HUES6 (cell line): ENCODE measurements around the gene PCDH9.

Source experiments
- H3K27ac ChIP-seq: 2 replicates; pipeline ENCODE4 v1.7.0; 2013; ENCODE audit warnings: low read depth, mild to moderate bottlenecking, low read length, inconsistent platforms
- H3K27me3 ChIP-seq: 2 replicates; pipeline ENCODE4 v1.6.1; 2013; ENCODE audit warnings: low read length; ENCODE audit not compliant: control insufficient read depth, insufficient read depth
- H3K36me3 ChIP-seq: 2 replicates; pipeline ENCODE4 v1.6.1; 2013; ENCODE audit warnings: low read length; ENCODE audit not compliant: control insufficient read depth, insufficient read depth
- H3K4me1 ChIP-seq: 2 replicates; pipeline ENCODE4 v1.6.1; 2013; ENCODE audit warnings: low read length; ENCODE audit not compliant: control insufficient read depth, insufficient read depth
- H3K4me3 ChIP-seq: 2 replicates; pipeline ENCODE4 v1.5.1; 2013; ENCODE audit warnings: low read depth, low read length
- H3K9ac ChIP-seq: one replicate; pipeline ENCODE4 v1.6.1; 2013; ENCODE audit warnings: mild to moderate bottlenecking, low read length
- H3K9me3 ChIP-seq: 2 replicates; pipeline ENCODE4 v1.6.1; 2013; ENCODE audit warnings: low read depth, low read length; ENCODE audit not compliant: control insufficient read depth, insufficient read depth

PCDH9 gene

DNA sequence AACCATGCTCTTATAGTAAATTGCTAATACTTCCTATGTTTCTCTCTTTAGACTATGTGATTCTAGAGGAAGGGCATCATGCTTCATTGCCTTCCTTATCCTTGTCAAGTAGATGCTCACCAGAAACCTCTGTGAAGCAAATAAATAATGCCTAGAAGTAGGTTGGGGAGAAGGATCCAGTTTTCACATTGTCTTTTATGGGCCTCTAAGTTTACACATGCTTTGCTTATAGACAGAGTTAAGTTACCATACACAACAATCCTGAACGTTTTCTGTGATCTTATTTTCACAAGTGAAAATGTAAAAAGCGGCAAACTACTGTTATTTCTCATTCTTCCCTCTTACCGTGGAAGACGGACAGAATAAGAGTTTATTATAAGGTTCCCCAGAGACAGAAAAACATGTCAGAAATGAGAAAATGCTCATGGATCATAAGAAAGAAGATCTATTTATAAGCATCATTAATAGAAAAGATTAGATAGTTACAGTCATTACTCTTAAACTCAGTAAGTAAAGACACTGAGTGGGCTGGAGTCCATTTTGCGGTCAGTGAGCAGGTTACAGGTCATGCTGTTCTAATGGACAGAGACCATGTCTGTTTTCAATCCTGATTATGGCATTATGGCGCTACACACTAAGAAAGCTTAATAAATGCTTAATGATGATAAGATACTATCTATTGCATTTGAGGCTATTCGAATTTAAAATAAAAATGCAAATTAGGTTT lies 723.9 kb downstream of the PCDH9 start:
- H3K36me3 ChIP-seq, result no peaks in the 10 kb centered on the region
- H3K27ac ChIP-seq, result no peak overlapping the region
- no peak overlapping the region for H3K4me3 ChIP-seq
- peaks cover 21% of the 10 kb centered on the region for H3K4me1 ChIP-seq
- no peak overlapping the region for H3K9ac ChIP-seq
- no peaks in the 10 kb centered on the region for H3K9me3 ChIP-seq
- no peaks in the 10 kb centered on the region for H3K27me3 ChIP-seq

DNA sequence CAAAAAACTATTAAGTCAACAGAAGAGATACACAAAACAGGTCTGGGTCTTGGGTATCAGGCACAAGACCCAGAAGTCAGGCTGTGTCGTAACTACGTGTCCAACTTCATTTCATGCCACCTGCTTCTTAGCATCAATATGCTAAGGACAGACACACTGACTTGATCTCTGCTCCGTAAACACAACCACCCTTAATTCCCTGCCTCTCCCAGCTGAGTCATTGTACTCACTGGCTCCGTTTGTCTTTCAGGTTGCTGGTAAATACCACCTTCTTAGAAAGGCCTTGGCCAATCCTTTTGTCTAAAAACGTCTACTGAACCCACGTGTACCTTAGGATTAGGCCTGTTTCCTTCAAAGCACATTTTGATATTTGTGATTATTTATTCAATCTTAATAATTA lies 726.2 kb downstream of the PCDH9 start:
- H3K27me3 ChIP-seq, result no peaks in the 10 kb centered on the region
- H3K9me3 ChIP-seq, result no peaks in the 10 kb centered on the region
- no peak overlapping the region for H3K4me3 ChIP-seq
- H3K36me3 ChIP-seq, result no peaks in the 10 kb centered on the region
- H3K27ac ChIP-seq, result no peak overlapping the region
- H3K4me1 ChIP-seq, result peaks cover 17% of the 10 kb centered on the region
- no peak overlapping the region for H3K9ac ChIP-seq

- Histone ChIP-seq H3K9ac (no peak overlapping the region), H3K9me3 (no peaks in the 10 kb centered on the region), H3K27me3 (no peaks in the 10 kb centered on the region), H3K4me3 (no peak overlapping the region), H3K27ac (no peak overlapping the region), H3K4me1 (peaks cover 17% of the 10 kb centered on the region), H3K36me3 (no peaks in the 10 kb centered on the region)
Observed at GRCh38 chr13:66501181-66501580, 729.0 kb downstream of the PCDH9 start.

DNA sequence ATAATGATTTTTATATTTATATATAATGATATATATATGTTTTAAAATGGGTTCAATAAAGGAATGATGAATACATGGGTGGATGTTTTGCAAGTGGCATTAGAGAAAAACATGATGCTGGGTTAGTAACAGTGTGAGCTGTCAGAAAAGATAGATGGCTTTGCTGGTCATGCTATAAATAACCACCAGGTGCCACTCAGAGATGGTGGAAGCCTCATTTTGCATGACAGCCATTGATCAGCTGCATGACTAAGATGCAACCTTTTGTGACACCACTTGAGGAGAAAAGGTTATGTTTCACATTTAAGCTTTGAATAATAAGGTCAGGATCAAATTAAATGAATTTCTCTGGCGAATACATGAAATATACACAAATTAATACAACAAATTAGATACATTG lies 737.7 kb downstream of the PCDH9 start:
- no peak overlapping the region for H3K27ac ChIP-seq
- no peak overlapping the region for H3K4me3 ChIP-seq
- no peaks in the 10 kb centered on the region for H3K36me3 ChIP-seq

DNA sequence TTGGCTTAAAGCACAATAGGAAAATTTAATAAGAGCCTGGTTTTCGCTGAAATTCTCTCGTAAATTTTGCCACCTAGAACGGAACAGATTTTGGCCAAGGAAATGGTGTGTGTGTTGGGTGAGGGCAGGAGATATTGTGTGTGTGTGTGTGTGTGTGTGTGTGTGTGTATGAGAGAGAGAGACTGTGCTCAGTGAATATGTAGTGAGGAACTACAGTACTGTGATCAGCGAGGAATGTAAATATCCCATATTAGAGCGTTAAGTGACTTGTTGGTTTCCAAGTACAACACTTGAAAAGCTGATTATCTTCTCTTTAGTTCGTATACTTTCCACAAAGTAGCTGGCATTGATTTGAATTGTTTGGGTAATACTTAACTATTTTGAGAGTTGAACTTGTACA lies 738.9 kb downstream of the PCDH9 start:
- H3K27ac ChIP-seq, result no peak overlapping the region
- no peaks in the 10 kb centered on the region for H3K4me1 ChIP-seq
- H3K27me3 ChIP-seq, result no peaks in the 10 kb centered on the region
- H3K4me3 ChIP-seq, result no peak overlapping the region
- no peaks in the 10 kb centered on the region for H3K9me3 ChIP-seq
- H3K9ac ChIP-seq, result no peak overlapping the region
- H3K36me3 ChIP-seq, result no peaks in the 10 kb centered on the region

More for the DNA sequence above, 737.7 kb downstream of the PCDH9 start:
- Histone ChIP-seq H3K9me3 (no peaks in the 10 kb centered on the region), H3K4me1 (no peaks in the 10 kb centered on the region), H3K27me3 (no peaks in the 10 kb centered on the region), H3K9ac (no peak overlapping the region)

DNA sequence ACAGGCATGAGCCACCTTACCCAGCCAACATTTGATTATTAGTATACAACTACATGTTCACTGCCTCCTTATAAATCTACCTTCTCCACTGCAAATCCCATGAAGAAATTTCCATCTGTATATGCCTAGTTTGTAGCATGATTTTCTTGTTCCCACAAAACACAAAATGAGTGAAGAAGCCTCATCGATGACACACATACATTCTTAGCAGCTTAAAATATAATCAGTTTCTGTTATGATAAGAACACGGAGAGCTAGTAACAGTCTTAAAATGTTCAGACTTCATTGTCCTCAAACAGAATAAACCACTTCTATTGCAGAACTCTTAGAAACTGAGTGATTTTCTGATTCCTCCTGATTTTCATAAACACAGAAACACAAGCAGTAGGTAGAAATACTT lies 740.5 kb downstream of the PCDH9 start:
- Histone ChIP-seq H3K9me3 (no peaks in the 10 kb centered on the region), H3K9ac (no peak overlapping the region), H3K27me3 (no peaks in the 10 kb centered on the region), H3K4me3 (no peak overlapping the region), H3K4me1 (no peaks in the 10 kb centered on the region), H3K27ac (no peak overlapping the region), H3K36me3 (no peaks in the 10 kb centered on the region)

GRCh38 chr13:66489172-66489571 lies 741.0 kb downstream of the PCDH9 start:
- Histone ChIP-seq H3K9ac (no peak overlapping the region), H3K9me3 (no peaks in the 10 kb centered on the region), H3K27ac (no peak overlapping the region), H3K36me3 (no peaks in the 10 kb centered on the region), H3K4me3 (no peak overlapping the region), H3K4me1 (no peaks in the 10 kb centered on the region), H3K27me3 (no peaks in the 10 kb centered on the region)

GRCh38 chr13:66483712-66484111 lies 746.4 kb downstream of the PCDH9 start:
- Histone ChIP-seq H3K27me3 (no peaks in the 10 kb centered on the region), H3K36me3 (no peaks in the 10 kb centered on the region), H3K4me3 (no peak overlapping the region), H3K9ac (no peak overlapping the region), H3K9me3 (no peaks in the 10 kb centered on the region), H3K4me1 (no peaks in the 10 kb centered on the region), H3K27ac (no peak overlapping the region)

- Histone ChIP-seq H3K9me3 (no peaks in the 10 kb centered on the region), H3K9ac (no peak overlapping the region)
Observed at GRCh38 chr13:66482836-66483235, 747.3 kb downstream of the PCDH9 start.

GRCh38 chr13:66477816-66478215 lies 752.3 kb downstream of the PCDH9 start:
- H3K27me3 ChIP-seq, result no peaks in the 10 kb centered on the region
- H3K9ac ChIP-seq, result no peak overlapping the region
- no peaks in the 10 kb centered on the region for H3K9me3 ChIP-seq
- no peaks in the 10 kb centered on the region for H3K36me3 ChIP-seq
- H3K4me3 ChIP-seq, result no peak overlapping the region
- no peak overlapping the region for H3K27ac ChIP-seq
- no peaks in the 10 kb centered on the region for H3K4me1 ChIP-seq

More at GRCh38 chr13:66482836-66483235, 747.3 kb downstream of the PCDH9 start:
- no peak overlapping the region for H3K27ac ChIP-seq
- H3K36me3 ChIP-seq, result no peaks in the 10 kb centered on the region
- no peaks in the 10 kb centered on the region for H3K27me3 ChIP-seq
- no peak overlapping the region for H3K4me3 ChIP-seq
- H3K4me1 ChIP-seq, result no peaks in the 10 kb centered on the region

GRCh38 chr13:66475061-66475460 lies 755.1 kb downstream of the PCDH9 start:
- H3K27ac ChIP-seq, result no peak overlapping the region
- H3K4me3 ChIP-seq, result no peak overlapping the region
- H3K9me3 ChIP-seq, result no peaks in the 10 kb centered on the region
- no peaks in the 10 kb centered on the region for H3K36me3 ChIP-seq
- H3K9ac ChIP-seq, result no peak overlapping the region
- H3K27me3 ChIP-seq, result no peaks in the 10 kb centered on the region
- H3K4me1 ChIP-seq, result no peaks in the 10 kb centered on the region
